Pulmonary artery endothelial cell (primary cell): Measurements from ENCODE around the gene CLHC1. TPM values are rescaled to one million over a fixed set of nuclear protein-coding genes. Genes with fewer than 3 reads are reported as not detected.
"Not testable (repeated sequence)": the region's sequence is repeated elsewhere in the genome, so short reads cannot be mapped to it uniquely, and the experiment has no call there.

Source experiments
- DNase-seq: peaks from one replicate; pipeline ENCODE4 v3.0.0-alpha.2; 2011; ENCODE audit warnings: low read depth, low spot score
- total RNA-seq: library from RNA; depleted of rRNA; stranded (reverse); fragments of >200 nt; gene quantifications from 2 replicates; pipeline ENCODE4 v1.2.3, GENCODE V29; 2014

The CLHC1 gene
- total RNA-seq, 1 donor from 2014 or later: 3.4 TPM

- no peak for DNase-seq
Observed at GRCh38 chr2:55136138-55136541, 96.0 kb downstream of the CLHC1 start.

- no peak for DNase-seq
Observed at GRCh38 chr2:55135491-55135890, 96.6 kb downstream of the CLHC1 start.

GRCh38 chr2:55134316-55134706 is 97.8 kb downstream of the CLHC1 start:
- no peak for DNase-seq

GRCh38 chr2:55133467-55134315 is 98.4 kb downstream of the CLHC1 start:
- peak; percentile 81 for DNase-seq

GRCh38 chr2:55130849-55131248 is 101.2 kb downstream of the CLHC1 start:
- no peak for DNase-seq

- DNase-seq: not testable (repeated sequence)
Observed at GRCh38 chr2:55126643-55127042, 105.5 kb downstream of the CLHC1 start.

Other genes starting within 250 kb of the CLHC1 start
- 273 and 321 TPM in 2 replicates for gene RTN4, start 181.8 kb downstream of the CLHC1 start, total RNA-seq
- 731 and 867 TPM in 2 replicates for gene RPS27A, start 395 bp upstream of the CLHC1 start, total RNA-seq
- 36.0 and 39.7 TPM in 2 replicates for gene MTIF2, start 36.9 kb upstream of the CLHC1 start, total RNA-seq
- gene CCDC88A, start 187.6 kb upstream of the CLHC1 start, total RNA-seq: 31.0 and 60.4 TPM in 2 replicates